ENCODE measurements around the gene CSF3R. TPM values are rescaled to one million over a fixed set of nuclear protein-coding genes. Genes with fewer than 3 reads are reported as not detected.

CSF3R gene
- total RNA-seq, 1 experiment from 2014 or later, result not detected

GRCh38 chr1:36457691-36458090 is 25.0 kb downstream of the CSF3R start:
- BruUV-seq (replicated peaks), result no TSS peak
- Histone ChIP-seq H3K9me3 (ENCODE audit: low read depth, low read length, poor library complexity, severe bottlenecking) (no peaks in the 10 kb centered on the region), H3K27ac (ENCODE audit: low read depth, low read length, poor library complexity, severe bottlenecking) (no peak overlapping the region), H3K36me3 (ENCODE audit: insufficient read depth, low read length, poor library complexity, severe bottlenecking) (peaks cover 46% of the 10 kb centered on the region), H3K27me3 (replicated peaks; ENCODE audit: insufficient read depth, low read depth, low read length, poor library complexity) (no peaks in the 10 kb centered on the region), H3K4me1 (ENCODE audit: insufficient read depth, low read length, poor library complexity, severe bottlenecking) (no peaks in the 10 kb centered on the region), H3K4me3 (ENCODE audit: low read depth, low read length, poor library complexity, severe bottlenecking) (no peak overlapping the region)
- intact Hi-C loops (cut with micrococcal nuclease; ENCODE audit: unreplicated experiment), result no loop called here
- DNase-seq (ENCODE audit: low spot score), result no peak
- POLR2A ChIA-PET (ENCODE audit: low non-redundant PET), result no interaction called here
- CTCF ChIA-PET, result no interaction called here
- TF ChIP-seq EZH2 (IDR thresholded peaks at IDR 0.05; ENCODE audit: borderline replicate concordance, low read depth, low read length, poor library complexity, severe bottlenecking), result no peak
- TF ChIP-seq, protein P1, sequence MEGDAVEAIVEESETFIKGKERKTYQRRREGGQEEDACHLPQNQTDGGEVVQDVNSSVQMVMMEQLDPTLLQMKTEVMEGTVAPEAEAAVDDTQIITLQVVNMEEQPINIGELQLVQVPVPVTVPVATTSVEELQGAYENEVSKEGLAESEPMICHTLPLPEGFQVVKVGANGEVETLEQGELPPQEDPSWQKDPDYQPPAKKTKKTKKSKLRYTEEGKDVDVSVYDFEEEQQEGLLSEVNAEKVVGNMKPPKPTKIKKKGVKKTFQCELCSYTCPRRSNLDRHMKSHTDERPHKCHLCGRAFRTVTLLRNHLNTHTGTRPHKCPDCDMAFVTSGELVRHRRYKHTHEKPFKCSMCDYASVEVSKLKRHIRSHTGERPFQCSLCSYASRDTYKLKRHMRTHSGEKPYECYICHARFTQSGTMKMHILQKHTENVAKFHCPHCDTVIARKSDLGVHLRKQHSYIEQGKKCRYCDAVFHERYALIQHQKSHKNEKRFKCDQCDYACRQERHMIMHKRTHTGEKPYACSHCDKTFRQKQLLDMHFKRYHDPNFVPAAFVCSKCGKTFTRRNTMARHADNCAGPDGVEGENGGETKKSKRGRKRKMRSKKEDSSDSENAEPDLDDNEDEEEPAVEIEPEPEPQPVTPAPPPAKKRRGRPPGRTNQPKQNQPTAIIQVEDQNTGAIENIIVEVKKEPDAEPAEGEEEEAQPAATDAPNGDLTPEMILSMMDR (conservative IDR thresholded peaks at IDR 0.05; ENCODE audit: low read depth, low read length), result no peak

- Histone ChIP-seq H3K36me3 (ENCODE audit: insufficient read depth, low read length, poor library complexity, severe bottlenecking) (peaks cover 39% of the 10 kb centered on the region), H3K4me1 (ENCODE audit: insufficient read depth, low read length, poor library complexity, severe bottlenecking) (no peaks in the 10 kb centered on the region), H3K27ac (ENCODE audit: low read depth, low read length, poor library complexity, severe bottlenecking) (no peak overlapping the region), H3K4me3 (ENCODE audit: low read depth, low read length, poor library complexity, severe bottlenecking) (no peak overlapping the region), H3K9me3 (ENCODE audit: low read depth, low read length, poor library complexity, severe bottlenecking) (no peaks in the 10 kb centered on the region), H3K27me3 (replicated peaks; ENCODE audit: insufficient read depth, low read depth, low read length, poor library complexity) (no peaks in the 10 kb centered on the region)
- no peak for TF ChIP-seq EZH2 (IDR thresholded peaks at IDR 0.05; ENCODE audit: borderline replicate concordance, low read depth, low read length, poor library complexity, severe bottlenecking)
- TF ChIP-seq, protein P1 (conservative IDR thresholded peaks at IDR 0.05; ENCODE audit: low read depth, low read length), result no peak
- DNase-seq (ENCODE audit: low spot score), result no peak
- ChIA-PET POLR2A (ENCODE audit: low non-redundant PET) (no interaction called here), CTCF (no interaction called here)
- BruUV-seq (replicated peaks), result no TSS peak
- intact Hi-C loops (cut with micrococcal nuclease; ENCODE audit: unreplicated experiment), result no loop called here
Measured at GRCh38 chr1:36456391-36456928, 26.3 kb downstream of the CSF3R start.

GRCh38 chr1:36455386-36455785 is 27.3 kb downstream of the CSF3R start:
- no peak overlapping the region for H3K4me3 ChIP-seq (ENCODE audit: low read depth, low read length, poor library complexity, severe bottlenecking)
- no peak for TF ChIP-seq EZH2 (IDR thresholded peaks at IDR 0.05; ENCODE audit: borderline replicate concordance, low read depth, low read length, poor library complexity, severe bottlenecking)
- TF ChIP-seq, protein P1 (conservative IDR thresholded peaks at IDR 0.05; ENCODE audit: low read depth, low read length), result no peak
- POLR2A ChIA-PET (ENCODE audit: low non-redundant PET), result no interaction called here

More at GRCh38 chr1:36455386-36455785, 27.3 kb downstream of the CSF3R start:
- Histone ChIP-seq H3K27me3 (replicated peaks; ENCODE audit: insufficient read depth, low read depth, low read length, poor library complexity) (no peaks in the 10 kb centered on the region), H3K4me1 (ENCODE audit: insufficient read depth, low read length, poor library complexity, severe bottlenecking) (no peaks in the 10 kb centered on the region), H3K9me3 (ENCODE audit: low read depth, low read length, poor library complexity, severe bottlenecking) (no peaks in the 10 kb centered on the region), H3K36me3 (ENCODE audit: insufficient read depth, low read length, poor library complexity, severe bottlenecking) (peaks cover 35% of the 10 kb centered on the region), H3K27ac (ENCODE audit: low read depth, low read length, poor library complexity, severe bottlenecking) (no peak overlapping the region)
- no TSS peak for BruUV-seq (replicated peaks)
- intact Hi-C loops (cut with micrococcal nuclease; ENCODE audit: unreplicated experiment), result no loop called here
- CTCF ChIA-PET, result no interaction called here
- no peak for DNase-seq (ENCODE audit: low spot score)

All from A673 (cell line).